ENCODE results near the gene PHACTR1.

The PHACTR1 gene

DNA sequence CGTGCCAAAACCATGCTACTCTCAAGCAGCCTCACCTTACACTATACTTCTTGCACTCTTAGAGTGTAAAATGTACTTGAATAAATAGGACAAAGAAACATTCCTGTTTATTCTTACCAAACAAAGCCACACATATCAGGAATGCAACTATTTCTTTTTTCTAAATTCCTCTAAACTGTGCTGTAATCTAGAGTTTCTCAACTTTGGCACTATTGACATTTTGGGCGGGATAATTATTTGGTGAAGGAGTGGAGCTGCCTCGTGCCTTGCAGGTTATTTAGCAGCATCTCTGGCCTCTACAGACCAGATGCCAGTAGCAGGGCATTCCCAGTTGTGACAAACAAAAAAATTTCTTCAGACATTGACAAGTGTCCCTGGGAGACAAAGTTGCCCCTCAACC is 86.9 kb downstream of the PHACTR1 start:
- no peak for DNase-seq (ENCODE audit: low read depth)

GRCh38 chr6:12804952-12805645 is 88.5 kb downstream of the PHACTR1 start:
- DNase-seq (ENCODE audit: low read depth), result no peak

DNA sequence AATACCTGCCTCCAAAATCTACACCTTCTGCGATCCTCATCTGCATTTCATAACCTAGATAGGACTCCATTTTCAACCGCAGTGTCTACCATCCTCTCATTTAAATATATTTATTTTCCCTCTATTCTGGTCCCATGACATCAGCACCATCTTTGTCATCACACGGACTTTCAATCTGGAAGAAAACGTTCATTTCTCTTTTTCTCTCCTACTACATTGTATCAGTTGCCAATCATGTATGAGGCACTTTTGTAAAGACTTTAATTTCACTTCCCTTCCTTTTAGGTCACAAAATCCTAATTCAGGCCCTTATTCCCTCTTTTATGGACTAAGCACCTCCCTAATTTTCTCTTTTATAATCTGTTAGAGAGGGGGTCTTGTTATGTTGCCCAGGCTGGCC is 89.6 kb downstream of the PHACTR1 start:
- no peak for DNase-seq (ENCODE audit: low read depth)

- no peak for DNase-seq (ENCODE audit: low read depth)
Measured at GRCh38 chr6:12806796-12807195, 90.2 kb downstream of the PHACTR1 start.

DNA sequence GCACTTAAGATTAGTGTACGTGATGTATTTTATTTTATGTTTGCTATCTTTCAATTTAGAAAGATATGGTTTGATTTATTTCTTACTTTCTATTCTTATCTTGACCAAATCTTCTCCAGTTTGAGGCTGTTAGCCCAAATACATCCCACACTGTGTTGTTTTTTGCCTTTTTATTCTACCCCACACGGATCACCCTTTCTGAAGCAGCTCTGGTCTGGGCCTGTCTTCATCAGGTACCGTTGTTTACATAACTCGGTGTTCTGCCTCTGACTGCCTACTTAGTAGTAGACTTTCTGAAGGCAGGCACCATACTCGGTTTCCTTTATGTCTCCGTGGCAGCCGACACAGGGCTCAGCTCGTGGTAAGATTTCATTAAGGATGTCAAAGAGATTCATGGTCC is 95.0 kb downstream of the PHACTR1 start:
- DNase-seq (ENCODE audit: low read depth), result no peak

GRCh38 chr6:12813321-12813720 is 96.8 kb downstream of the PHACTR1 start:
- no peak for DNase-seq (ENCODE audit: low read depth)

- no peak for DNase-seq (ENCODE audit: low read depth)
Measured at GRCh38 chr6:12814015-12814414, 97.4 kb downstream of the PHACTR1 start.

- no peak for DNase-seq (ENCODE audit: low read depth)
Measured at GRCh38 chr6:12815089-12815488, 98.5 kb downstream of the PHACTR1 start.

DNA sequence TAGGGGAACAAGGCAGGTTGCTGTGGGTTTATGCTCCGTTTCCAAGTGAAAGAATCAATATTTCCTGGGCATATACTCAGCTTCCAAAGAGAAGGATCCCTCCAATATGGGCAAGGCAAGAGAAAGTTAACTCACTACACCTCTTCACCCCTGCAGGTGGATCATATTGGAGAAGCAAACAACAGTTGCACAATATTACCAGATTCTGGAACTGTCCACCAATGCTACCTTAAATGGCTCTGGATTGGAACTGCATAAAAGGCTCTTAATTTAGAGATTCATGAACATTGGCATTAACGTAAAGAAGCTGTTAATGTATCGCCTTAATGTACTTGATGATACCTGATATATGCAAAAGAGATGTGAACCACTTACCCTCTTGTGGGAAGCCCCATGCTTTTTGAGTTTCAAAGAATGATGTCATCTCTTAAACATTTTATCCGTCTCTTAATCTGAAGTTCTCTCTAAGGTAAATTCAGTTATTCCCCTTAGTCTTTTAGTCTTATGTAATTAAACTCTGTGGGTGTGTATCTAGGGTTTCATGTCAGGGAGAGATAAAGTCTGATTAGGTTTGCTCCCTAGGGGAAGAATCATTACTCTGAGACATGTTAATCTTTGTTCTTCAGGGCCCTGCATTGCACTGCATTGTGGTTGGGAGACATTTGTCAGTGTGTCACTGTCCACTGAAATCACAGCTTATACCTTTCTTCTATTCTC is 99.5 kb downstream of the PHACTR1 start:
- DNase-seq (ENCODE audit: low read depth), result no peak

GRCh38 chr6:12818324-12818723 is 101.8 kb downstream of the PHACTR1 start:
- DNase-seq (ENCODE audit: low read depth), result no peak

GRCh38 chr6:12823847-12824246 is 107.3 kb downstream of the PHACTR1 start:
- DNase-seq (ENCODE audit: low read depth), result no peak

DNA sequence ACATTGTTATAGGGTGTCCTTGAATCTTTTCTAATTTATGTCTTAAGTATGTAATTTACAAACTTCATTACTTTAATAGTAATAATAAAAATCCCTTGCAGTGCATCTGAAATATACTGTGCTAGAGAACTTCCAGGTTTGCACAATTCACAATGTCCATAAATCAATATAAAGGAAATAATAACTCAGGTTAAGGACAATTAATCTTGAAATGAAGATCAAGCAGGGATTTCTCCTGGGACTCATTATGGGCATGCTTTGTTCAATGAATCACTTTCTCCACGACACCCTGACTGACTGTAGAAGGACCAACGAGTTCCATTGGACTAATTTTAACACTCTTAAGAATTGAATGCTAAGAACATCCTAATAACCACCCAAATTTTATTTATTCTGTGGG is 110.0 kb downstream of the PHACTR1 start:
- DNase-seq (ENCODE audit: low read depth), result no peak

GRCh38 chr6:12827921-12828320 is 111.4 kb downstream of the PHACTR1 start:
- DNase-seq (ENCODE audit: low read depth), result no peak

DNA sequence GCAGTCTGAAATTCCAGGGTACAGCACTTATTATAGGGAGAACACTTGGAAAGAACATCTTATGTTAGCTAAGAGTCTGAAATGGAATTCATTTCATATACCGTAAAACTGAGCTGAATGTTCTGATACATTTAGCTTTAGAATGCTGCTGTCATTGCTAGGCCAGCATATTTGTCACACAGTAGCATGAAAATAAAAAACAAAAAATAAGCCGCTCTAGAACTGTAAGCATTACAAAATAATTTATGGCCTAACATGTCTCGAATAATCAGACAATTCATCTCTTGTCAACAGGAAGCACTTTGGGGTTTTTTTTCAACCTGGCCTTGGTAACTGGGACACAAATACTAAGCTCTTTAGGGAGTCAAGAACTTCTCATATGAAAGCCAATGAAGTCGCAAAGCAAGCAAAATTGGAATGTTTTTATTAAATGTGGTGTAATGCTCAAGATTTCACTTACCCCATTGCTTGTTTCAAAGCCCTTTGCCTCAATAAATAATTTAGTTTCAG is 115.7 kb downstream of the PHACTR1 start:
- no peak for DNase-seq (ENCODE audit: low read depth)

- no peak for DNase-seq (ENCODE audit: low read depth)
Measured at GRCh38 chr6:12836009-12836408, 119.4 kb downstream of the PHACTR1 start.

DNA sequence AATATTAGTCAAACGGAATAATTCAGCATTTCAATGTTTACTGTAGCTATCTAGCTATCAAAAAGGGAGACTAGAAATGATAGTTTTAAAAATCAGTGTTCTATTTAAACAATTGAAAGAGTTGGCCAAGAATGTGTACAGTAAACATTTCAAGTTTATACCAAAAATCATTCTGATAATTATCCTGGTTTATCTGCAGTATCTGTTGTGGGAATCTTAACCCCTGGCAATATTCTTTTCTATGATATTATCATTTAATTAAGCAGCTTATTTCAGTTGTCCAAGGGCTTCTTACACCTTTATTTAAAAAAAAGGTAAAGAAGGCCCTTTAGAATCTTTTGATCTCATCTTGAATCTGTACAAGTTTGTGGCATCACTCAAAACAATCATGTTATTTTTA is 125.1 kb downstream of the PHACTR1 start:
- no peak for DNase-seq (ENCODE audit: low read depth)

GRCh38 chr6:12842114-12842513 is 125.5 kb downstream of the PHACTR1 start:
- DNase-seq (ENCODE audit: low read depth), result no peak

GRCh38 chr6:12842658-12843057 is 126.1 kb downstream of the PHACTR1 start:
- DNase-seq (ENCODE audit: low read depth), result no peak

- DNase-seq (ENCODE audit: low read depth), result no peak
Measured at GRCh38 chr6:12844284-12845223, 128.0 kb downstream of the PHACTR1 start.

GRCh38 chr6:12845224-12846004 is 128.8 kb downstream of the PHACTR1 start:
- DNase-seq (ENCODE audit: low read depth), result no peak

DNA sequence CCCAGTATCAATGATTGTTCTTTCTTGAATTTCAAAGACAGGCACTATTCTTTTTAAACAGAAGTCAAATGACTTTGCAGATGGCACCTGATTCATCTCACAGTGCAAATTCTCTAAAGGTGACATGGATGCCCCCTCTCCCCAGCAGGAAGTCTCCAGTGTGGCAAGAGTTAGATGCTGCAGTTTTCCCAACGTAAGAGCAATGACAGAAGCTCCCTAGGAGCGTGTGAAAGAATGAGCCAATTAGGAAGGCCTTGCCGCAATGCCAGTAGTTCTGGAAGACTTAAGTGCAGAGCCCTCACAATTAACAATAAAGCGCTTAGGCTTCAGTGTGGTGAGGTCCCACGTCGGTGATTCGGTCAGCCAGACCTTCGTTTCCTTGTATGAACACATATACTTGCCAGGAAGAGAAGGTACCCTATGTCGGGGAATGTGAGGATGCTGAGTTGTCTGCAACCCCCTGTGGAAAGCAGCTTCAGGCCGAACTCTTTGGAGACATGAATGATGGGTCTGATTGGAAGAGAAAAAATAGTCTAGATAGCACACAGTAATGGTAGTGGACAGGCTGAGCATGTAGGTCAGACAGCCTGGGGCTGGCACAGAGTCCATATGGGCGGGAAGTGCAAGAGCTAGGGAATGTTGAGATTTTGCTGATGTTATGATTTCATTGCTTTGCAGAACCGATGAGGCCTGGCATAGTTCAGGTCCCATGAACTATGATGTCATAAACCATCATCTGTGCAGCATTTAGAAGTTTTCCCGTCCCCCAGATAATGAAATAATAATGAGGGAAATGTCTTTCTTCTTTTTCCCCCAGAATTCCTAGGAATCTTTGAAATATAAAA is 132.6 kb downstream of the PHACTR1 start:
- DNase-seq (ENCODE audit: low read depth), result no peak

Data from stimulated activated CD8-positive, alpha-beta memory T cell treated with anti-CD3 and anti-CD28 coated beads, Interleukin-15, amount 100 ng/mL, for 24 hours (primary cell).